IMR-90 (cell line): ENCODE measurements around the gene BRINP1. TPM values are rescaled to one million over a fixed set of nuclear protein-coding genes. Genes with fewer than 3 reads are reported as not detected.

ENCODE experiments used
- ATAC-seq: fragments of 200-7000 bp; cut with Tn5 transposase; 2 replicates; pipeline ENCODE4 v1.9.1; 2020; ENCODE audit warnings: low read depth, mild to moderate bottlenecking, moderate library complexity
- BruUV-seq: library from RNA; stranded (reverse); fragments of 400-500 nt; replicated peaks from 2 replicates; lab custom pipeline; 2021; lab: Mats Ljungman, UMichigan
- CTCF ChIA-PET: fragments of 300-600 bp; formaldehyde crosslinking; extraction: SDS; loops from one replicate; lab custom pipeline; 2021; ENCODE audit warnings: antibody characterized with exemption; lab: Yijun Ruan, JAX
- POLR2A ChIA-PET: fragments of 300-600 bp; sonication (Branson Sonifier 250); formaldehyde crosslinking; loops from one replicate; lab custom pipeline; 2022; ENCODE audit warnings: antibody characterized with exemption; ENCODE audit not compliant: unreplicated experiment; lab: Charles Lee
- DNase-seq: peaks from one replicate; pipeline ENCODE4 v3.0.0; 2013
- H2AFZ ChIP-seq: replicated peaks from 2 replicates; pipeline ENCODE3; 2013; ENCODE audit warnings: low read length, mild to moderate bottlenecking; ENCODE audit not compliant: poor library complexity
- H2AK5ac ChIP-seq: 2 replicates; pipeline ENCODE4 v1.6.1; 2013; ENCODE audit warnings: low read depth, low read length, inconsistent platforms
- H2AK9ac ChIP-seq: replicated peaks from 2 replicates; pipeline ENCODE3; 2013; ENCODE audit warnings: mild to moderate bottlenecking, low read depth, low read length, moderate library complexity; ENCODE audit not compliant: poor library complexity
- H2BK120ac ChIP-seq: 2 replicates; pipeline ENCODE4 v1.6.1; 2013; ENCODE audit warnings: low read depth, low read length, inconsistent platforms
- H2BK15ac ChIP-seq: 3 replicates; pipeline ENCODE4 v1.6.1; 2013; ENCODE audit warnings: low read depth, low read length, inconsistent platforms
- H2BK20ac ChIP-seq: 2 replicates; pipeline ENCODE4 v1.6.1; 2013; ENCODE audit warnings: low read depth, mild to moderate bottlenecking, inconsistent platforms, low read length, moderate library complexity
- H2BK5ac ChIP-seq: 2 replicates; pipeline ENCODE4 v1.6.1; 2013; ENCODE audit warnings: mild to moderate bottlenecking, low read depth, low read length, inconsistent platforms; ENCODE audit not compliant: poor library complexity, severe bottlenecking
- H3K14ac ChIP-seq: replicated peaks from 2 replicates; pipeline ENCODE4 v1.6.1; 2013; ENCODE audit warnings: low read depth, low read length, inconsistent platforms
- H3K18ac ChIP-seq: 2 replicates; pipeline ENCODE4 v1.6.1; 2013; ENCODE audit warnings: low read depth, low read length, control low read depth
- H3K23ac ChIP-seq: 2 replicates; pipeline ENCODE4 v1.6.1; 2013; ENCODE audit warnings: low read depth, low read length, inconsistent platforms
- H3K27ac ChIP-seq: 2 replicates; pipeline ENCODE4 v1.5.1; 2013; ENCODE audit warnings: mild to moderate bottlenecking, control low read depth, low read length; ENCODE audit not compliant: insufficient read depth
- H3K27me3 ChIP-seq: 2 replicates; pipeline ENCODE4 v1.6.1; 2013; ENCODE audit warnings: low read length; ENCODE audit not compliant: control insufficient read depth, insufficient read depth
- H3K36me3 ChIP-seq: 2 replicates; pipeline ENCODE4 v1.6.1; 2013; ENCODE audit warnings: low read length, mixed read lengths; ENCODE audit not compliant: control insufficient read depth, insufficient read depth
- H3K4ac ChIP-seq: 2 replicates; pipeline ENCODE4 v1.6.1; 2013; ENCODE audit warnings: low read depth, low read length, inconsistent platforms
- H3K4me1 ChIP-seq: 2 replicates; pipeline ENCODE4 v1.6.1; 2013; ENCODE audit warnings: low read length, mixed read lengths; ENCODE audit not compliant: control insufficient read depth, insufficient read depth
- H3K4me2 ChIP-seq: 2 replicates; pipeline ENCODE4 v1.6.1; 2013; ENCODE audit warnings: low read depth, mild to moderate bottlenecking, control low read depth, low read length, moderate library complexity
- H3K4me3 ChIP-seq: 2 replicates; pipeline ENCODE4 v1.5.1; 2013; ENCODE audit warnings: low read depth, mild to moderate bottlenecking, control low read depth, low read length, moderate library complexity; ENCODE audit not compliant: insufficient read depth
- H3K56ac ChIP-seq: 2 replicates; pipeline ENCODE4 v1.6.1; 2013; ENCODE audit warnings: low read length, inconsistent platforms; ENCODE audit not compliant: insufficient read depth; ENCODE audit errors: extremely low read depth
- H3K79me1 ChIP-seq, 2 experiments: 2 replicates each; pipeline ENCODE4 v1.6.1; 2013; ENCODE audit warnings: low read length in 2 of 2, inconsistent platforms in 1 of 2, low read depth in 1 of 2
- H3K9ac ChIP-seq: 2 replicates; pipeline ENCODE4 v1.6.1; 2013; ENCODE audit warnings: low read depth, low read length, control low read depth
- H3K9me1 ChIP-seq: 2 replicates; pipeline ENCODE4 v1.6.1; 2013; ENCODE audit warnings: low read length, inconsistent platforms; ENCODE audit not compliant: insufficient read depth
- H3K9me3 ChIP-seq: 2 replicates; pipeline ENCODE4 v1.6.1; 2013; ENCODE audit warnings: low read length; ENCODE audit not compliant: control insufficient read depth, insufficient read depth
- H4K20me1 ChIP-seq: 2 replicates; pipeline ENCODE4 v1.6.1; 2013; ENCODE audit warnings: low read length, inconsistent platforms; ENCODE audit not compliant: insufficient read depth
- H4K5ac ChIP-seq: 2 replicates; pipeline ENCODE4 v1.6.1; 2013; ENCODE audit warnings: mild to moderate bottlenecking, low read depth, low read length, control low read depth
- H4K8ac ChIP-seq, 2 experiments: 2 replicates each; pipeline ENCODE4 v1.6.1; 2013; ENCODE audit warnings: low read depth in 2 of 2, low read length in 2 of 2, control low read depth in 1 of 2, inconsistent platforms in 1 of 2
- H4K91ac ChIP-seq: 2 replicates; pipeline ENCODE4 v1.6.1; 2013; ENCODE audit warnings: low read depth, low read length, inconsistent platforms; ENCODE audit not compliant: insufficient read depth
- BHLHE40 ChIP-seq: fragments of 150-350 bp; IDR thresholded peaks from 2 replicates; pipeline ENCODE4 v1.6.1; 2016; ENCODE audit warnings: mild to moderate bottlenecking, low read depth, low read length
- CEBPB ChIP-seq: IDR thresholded peaks from 2 replicates; pipeline ENCODE4 v1.6.1; 2012; ENCODE audit warnings: low read depth, low read length, improper control_type of control experiment
- CHD1 ChIP-seq: IDR thresholded peaks from 2 replicates; pipeline ENCODE4 v1.6.1; 2012; ENCODE audit warnings: low read depth, low read length, improper control_type of control experiment
- FOS ChIP-seq: fragments of 150-350 bp; IDR thresholded peaks from 2 replicates; pipeline ENCODE4 v1.6.1; 2016; ENCODE audit warnings: low read depth, low read length
- MAFK ChIP-seq: IDR thresholded peaks from 2 replicates; pipeline ENCODE4 v1.6.1; 2012; ENCODE audit warnings: low read depth, low read length, improper control_type of control experiment
- MAZ ChIP-seq: IDR thresholded peaks from 2 replicates; pipeline ENCODE4 v1.6.1; 2012; ENCODE audit warnings: low read depth, mild to moderate bottlenecking, low read length, improper control_type of control experiment, moderate library complexity, borderline replicate concordance
- MXI1 ChIP-seq: IDR thresholded peaks from 2 replicates; pipeline ENCODE4 v1.6.1; 2012; ENCODE audit warnings: low read depth, mild to moderate bottlenecking, low read length, moderate library complexity, borderline replicate concordance
- NFE2L2 ChIP-seq: fragments of 150-350 bp; IDR thresholded peaks from 2 replicates; pipeline ENCODE4 v1.6.1; 2016; ENCODE audit warnings: low read depth, mild to moderate bottlenecking, low read length
- POLR2A ChIP-seq: IDR thresholded peaks from 2 replicates; pipeline ENCODE4 v1.6.1; 2012; ENCODE audit warnings: mild to moderate bottlenecking, low read depth, low read length
- RAD21 ChIP-seq: IDR thresholded peaks from 2 replicates; pipeline ENCODE4 v1.6.1; 2012; ENCODE audit warnings: low read length, improper control_type of control experiment
- RCOR1 ChIP-seq: IDR thresholded peaks from 2 replicates; pipeline ENCODE4 v1.6.1; 2012; ENCODE audit warnings: mild to moderate bottlenecking, low read length, improper control_type of control experiment; ENCODE audit not compliant: insufficient replicate concordance
- RFX5 ChIP-seq: IDR thresholded peaks from 2 replicates; pipeline ENCODE4 v1.8.0; 2012; ENCODE audit warnings: low read depth, mild to moderate bottlenecking, low read length, moderate library complexity
- SMC3 ChIP-seq: fragments of 150-350 bp; IDR thresholded peaks from 2 replicates; pipeline ENCODE4 v1.6.1; 2016; ENCODE audit warnings: low read depth, mild to moderate bottlenecking, antibody characterized with exemption, low read length, moderate library complexity
- USF2 ChIP-seq: fragments of 150-350 bp; IDR thresholded peaks from 2 replicates; pipeline ENCODE4 v1.6.1; 2017; ENCODE audit warnings: mild to moderate bottlenecking, antibody characterized with exemption, low read length, low read depth
- WGBS, 2 experiments: methylation state at CpG; one replicate each; pipeline versions ENCODE4 v1.1.5 to v1.1.7; 2013; ENCODE audit warnings: missing lambda C conversion rate in 2 of 2; ENCODE audit not compliant: insufficient read length in 1 of 2; ENCODE audit errors: extremely low coverage in 2 of 2; 5-methylcytosine and 5-hydroxymethylcytosine counted together
- dilution Hi-C: fragments of 300-500 bp; cut with HindIII; formaldehyde crosslinking; loops from one replicate; pipeline ENCODE4 v1.14.3; 2018; ENCODE audit warnings: low sequenced_read_pairs; ENCODE audit not compliant: unreplicated experiment
- in situ Hi-C: fragments of 300-500 bp; cut with MboI; formaldehyde crosslinking; loops from 3 replicates; pipeline ENCODE4 v1.14.3; 2019; ENCODE audit warnings: low sequenced_read_pairs, inconsistent platforms, mixed read lengths
- intact Hi-C: fragments of 100-400 bp; cut with micrococcal nuclease; formaldehyde crosslinking; loops from 2 replicates; pipeline ENCODE4 v1.10.0; 2022
- polyA plus RNA-seq, 3 experiments: library from polyadenylated mRNA; depleted of rRNA; stranded (reverse); fragments of >200 nt; gene quantifications; 2 replicates each; pipeline ENCODE4 v1.2.3, GENCODE V29; 2012; ENCODE audit warnings: low replicate concordance in 1 of 3
- total RNA-seq: library from RNA; depleted of rRNA; stranded (reverse); fragments of >200 nt; gene quantifications from 2 replicates; pipeline ENCODE4 v1.2.3, GENCODE V29; 2012
- TF ChIP-seq, protein P1 (sequence below): fragments of 150-350 bp; IDR thresholded peaks from 2 replicates; pipeline ENCODE4 v1.6.1; 2016; ENCODE audit warnings: low read depth, mild to moderate bottlenecking, low read length, moderate library complexity, borderline replicate concordance
- TF ChIP-seq, protein P2 (sequence below): conservative IDR thresholded peaks from 2 replicates; pipeline ENCODE4 v1.5.1; 2012; ENCODE audit warnings: mild to moderate bottlenecking, low read depth, low read length, improper control_type of control experiment

Gene BRINP1
- total and polyA plus RNA-seq, 2 of the 4 experiments (the other 2 are of a cell fraction), result under 0.01 TPM; not detected in 1

DNA sequence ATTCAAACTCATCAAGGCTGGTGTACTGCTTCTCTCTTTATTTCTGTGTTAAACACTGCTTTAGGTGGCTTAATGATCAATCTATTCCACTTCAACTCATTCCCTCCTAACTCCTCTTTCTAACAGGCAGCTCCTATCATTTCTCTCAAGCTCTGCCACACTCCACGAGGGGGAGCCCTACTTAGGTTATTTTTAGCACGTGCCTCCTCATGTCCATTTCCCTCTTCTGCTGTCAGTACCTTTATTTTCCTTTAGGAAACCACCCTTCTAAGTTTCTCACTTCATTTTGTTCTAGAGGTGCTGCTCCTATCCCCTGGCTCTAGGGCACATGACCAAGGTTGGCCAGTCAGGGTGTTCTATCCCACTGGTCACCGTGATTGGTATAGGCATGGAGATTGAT is 6.7 kb upstream of the BRINP1 start:
- Histone ChIP-seq H4K91ac (no peak overlapping the region), H3K4me3 (no peak overlapping the region), H3K9me1 (no peaks in the 10 kb centered on the region), H3K56ac (no peak overlapping the region), H3K9ac (no peak overlapping the region), H4K20me1 (no peaks in the 10 kb centered on the region), H2AK9ac (no peak overlapping the region), H2BK15ac (no peak overlapping the region), H4K8ac (no peak overlapping the region), H2AFZ (no peak overlapping the region), H2BK120ac (no peak overlapping the region), H3K23ac (no peak overlapping the region), H2BK20ac (no peak overlapping the region), H3K27me3 (no peaks in the 10 kb centered on the region), H3K4me1 (no peaks in the 10 kb centered on the region), H3K27ac (no peak overlapping the region), H3K36me3 (no peaks in the 10 kb centered on the region), H3K79me1 (no peaks in the 10 kb centered on the region), H4K5ac (no peak overlapping the region), H2BK5ac (no peak overlapping the region), H3K4me2 (no peak overlapping the region), H2AK5ac (no peak overlapping the region), H3K9me3 (peaks cover 2% of the 10 kb centered on the region; the same call in 1 of the 2 replicates), H3K4ac (no peak overlapping the region), H3K14ac (no peak overlapping the region), H3K18ac (no peak overlapping the region)
- dilution Hi-C loops, result no loop called here
- no peak for DNase-seq
- no peak for ATAC-seq
- in situ Hi-C loops, result no loop called here
- ChIA-PET POLR2A (no interaction called here), CTCF (no interaction called here)
- TF ChIP-seq USF2 (no peak), FOS (no peak), RAD21 (no peak), NFE2L2 (no peak), BHLHE40 (no peak), POLR2A (no peak), MAFK (no peak), CEBPB (no peak), CHD1 (no peak), RFX5 (no peak), MAZ (no peak), MXI1 (no peak), RCOR1 (no peak), SMC3 (no peak)
- TF ChIP-seq, protein P1, sequence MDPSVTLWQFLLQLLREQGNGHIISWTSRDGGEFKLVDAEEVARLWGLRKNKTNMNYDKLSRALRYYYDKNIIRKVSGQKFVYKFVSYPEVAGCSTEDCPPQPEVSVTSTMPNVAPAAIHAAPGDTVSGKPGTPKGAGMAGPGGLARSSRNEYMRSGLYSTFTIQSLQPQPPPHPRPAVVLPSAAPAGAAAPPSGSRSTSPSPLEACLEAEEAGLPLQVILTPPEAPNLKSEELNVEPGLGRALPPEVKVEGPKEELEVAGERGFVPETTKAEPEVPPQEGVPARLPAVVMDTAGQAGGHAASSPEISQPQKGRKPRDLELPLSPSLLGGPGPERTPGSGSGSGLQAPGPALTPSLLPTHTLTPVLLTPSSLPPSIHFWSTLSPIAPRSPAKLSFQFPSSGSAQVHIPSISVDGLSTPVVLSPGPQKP, result no peak
- TF ChIP-seq, protein P2, sequence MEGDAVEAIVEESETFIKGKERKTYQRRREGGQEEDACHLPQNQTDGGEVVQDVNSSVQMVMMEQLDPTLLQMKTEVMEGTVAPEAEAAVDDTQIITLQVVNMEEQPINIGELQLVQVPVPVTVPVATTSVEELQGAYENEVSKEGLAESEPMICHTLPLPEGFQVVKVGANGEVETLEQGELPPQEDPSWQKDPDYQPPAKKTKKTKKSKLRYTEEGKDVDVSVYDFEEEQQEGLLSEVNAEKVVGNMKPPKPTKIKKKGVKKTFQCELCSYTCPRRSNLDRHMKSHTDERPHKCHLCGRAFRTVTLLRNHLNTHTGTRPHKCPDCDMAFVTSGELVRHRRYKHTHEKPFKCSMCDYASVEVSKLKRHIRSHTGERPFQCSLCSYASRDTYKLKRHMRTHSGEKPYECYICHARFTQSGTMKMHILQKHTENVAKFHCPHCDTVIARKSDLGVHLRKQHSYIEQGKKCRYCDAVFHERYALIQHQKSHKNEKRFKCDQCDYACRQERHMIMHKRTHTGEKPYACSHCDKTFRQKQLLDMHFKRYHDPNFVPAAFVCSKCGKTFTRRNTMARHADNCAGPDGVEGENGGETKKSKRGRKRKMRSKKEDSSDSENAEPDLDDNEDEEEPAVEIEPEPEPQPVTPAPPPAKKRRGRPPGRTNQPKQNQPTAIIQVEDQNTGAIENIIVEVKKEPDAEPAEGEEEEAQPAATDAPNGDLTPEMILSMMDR, result no peak
- no TSS peak for BruUV-seq
- intact Hi-C loops, result no loop called here
- WGBS, 2 experiments, result no CpG with 5 or more reads among the region's 3 CpGs
